Heart left ventricle (tissue), 13 donors: ENCODE data around the gene JPH3.

Experiments used
- POLR2A ChIP-seq, 2 donors: fragments of 450-650 bp; IDR thresholded peaks; one replicate each; pipeline ENCODE4 v1.6.1; 2017; ENCODE audit warnings: antibody characterized with exemption in 2 of 2, mild to moderate bottlenecking in 2 of 2, moderate library complexity in 2 of 2
- TF ChIP-seq, protein P1 (sequence below), 12 donors: fragments of 200-600 bp; sonication (generic) in 4 of 12; IDR thresholded peaks; one replicate each; pipeline versions ENCODE4 v1.5.0 to v1.8.0; 2018 to 2022; ENCODE audit warnings: antibody characterized with exemption in 12 of 12, mild to moderate bottlenecking in 5 of 12
- donor health status: ischemic (EF 13 %, LVEDD 7.1; RV severe dilation, severe dysfunction).
- donor health status: DM: no; HTN: yes; CAD: no.
- donor health status: DM: no; HTN: no; CAD: no.
- donor health status: ischemic (EF 25% LVEDD 6.9; RV normal size, moderate dysfunction).
- donor health status: ischemic (EF 25% LVEDD 5.7; RV mildly dilated, moderate dysfunction).
- donor health status: ischemic (EF 35%, LVEDD 5.7; RV mildly dilated, moderate dysfunction).
- donor health status: nonischemic (EF 11% LVEDD 7.7; RV severe dilation, severe dysfunction).
- donor health status: DM: yes; HTN: yes; CAD: no.
- donor health status: PGD.
- donor health status: ischemic (EF 29% LVEDD 5.4; RV normal size, mild dysfunction).
- donor health status: nonischemic (EF 23%, LVEDD 6.1; RV moderate dilation, normal function).

DNA sequence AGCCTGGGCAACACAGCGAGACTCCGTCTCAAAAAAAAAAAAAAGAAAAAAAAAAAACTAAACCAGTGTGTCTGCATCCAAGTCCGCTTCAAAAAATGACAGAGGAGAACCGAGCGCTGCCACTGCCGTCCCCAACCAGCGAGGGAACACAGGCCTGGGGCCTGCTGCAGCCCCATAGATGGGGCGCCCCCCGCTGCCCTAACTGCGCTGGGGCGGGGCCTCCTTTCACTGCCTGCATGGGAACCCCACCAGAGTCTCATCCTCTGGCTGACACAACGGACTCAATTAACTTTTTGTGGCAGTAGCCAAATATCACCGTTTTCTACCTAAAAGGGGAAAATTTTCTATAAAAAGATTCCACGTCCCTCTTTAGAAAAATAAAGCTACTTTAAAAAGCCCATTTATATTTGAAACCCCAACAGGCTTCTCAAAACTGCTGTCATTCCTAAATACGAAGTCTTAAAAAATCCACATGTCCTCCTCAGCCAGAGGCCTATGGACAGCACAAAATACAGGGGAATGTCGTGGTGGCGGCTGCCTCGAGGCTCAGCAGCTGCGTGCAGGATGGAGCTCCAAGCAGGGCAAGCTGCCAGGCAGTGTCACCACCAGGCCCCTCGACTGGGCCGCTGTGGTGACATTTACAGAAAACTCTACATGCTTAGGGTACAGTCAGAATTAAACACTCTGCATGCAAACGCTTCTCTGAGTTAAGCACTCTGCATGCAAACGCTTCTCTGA lies 133.1 kb downstream of the JPH3 start:
- no peak for TF ChIP-seq POLR2A (IDR thresholded peaks at IDR 0.05)
- TF ChIP-seq, protein P1, sequence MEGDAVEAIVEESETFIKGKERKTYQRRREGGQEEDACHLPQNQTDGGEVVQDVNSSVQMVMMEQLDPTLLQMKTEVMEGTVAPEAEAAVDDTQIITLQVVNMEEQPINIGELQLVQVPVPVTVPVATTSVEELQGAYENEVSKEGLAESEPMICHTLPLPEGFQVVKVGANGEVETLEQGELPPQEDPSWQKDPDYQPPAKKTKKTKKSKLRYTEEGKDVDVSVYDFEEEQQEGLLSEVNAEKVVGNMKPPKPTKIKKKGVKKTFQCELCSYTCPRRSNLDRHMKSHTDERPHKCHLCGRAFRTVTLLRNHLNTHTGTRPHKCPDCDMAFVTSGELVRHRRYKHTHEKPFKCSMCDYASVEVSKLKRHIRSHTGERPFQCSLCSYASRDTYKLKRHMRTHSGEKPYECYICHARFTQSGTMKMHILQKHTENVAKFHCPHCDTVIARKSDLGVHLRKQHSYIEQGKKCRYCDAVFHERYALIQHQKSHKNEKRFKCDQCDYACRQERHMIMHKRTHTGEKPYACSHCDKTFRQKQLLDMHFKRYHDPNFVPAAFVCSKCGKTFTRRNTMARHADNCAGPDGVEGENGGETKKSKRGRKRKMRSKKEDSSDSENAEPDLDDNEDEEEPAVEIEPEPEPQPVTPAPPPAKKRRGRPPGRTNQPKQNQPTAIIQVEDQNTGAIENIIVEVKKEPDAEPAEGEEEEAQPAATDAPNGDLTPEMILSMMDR (IDR thresholded peaks at IDR 0.05) = no peak
